Liver (tissue), 9 donors: ENCODE data around the gene RPS19BP1. TPM values are rescaled to one million over a fixed set of nuclear protein-coding genes. Genes with fewer than 3 reads are reported as not detected.
A peak's percentile ranks its signal among the peaks of the same experiment; 100 is the strongest.

ENCODE experiments used
- DNase-seq: peaks from one replicate; pipeline ENCODE4 v3.0.0-alpha.2; 2017; ENCODE audit warnings: low spot score
- H3K27ac ChIP-seq, 2 donors: one replicate each; pipeline ENCODE4 v1.7.0; 2013; ENCODE audit warnings: inconsistent platforms in 2 of 2, low read length in 2 of 2, control low read depth in 1 of 2, low read depth in 1 of 2, mild to moderate bottlenecking in 1 of 2
- H3K27me3 ChIP-seq, 4 donors: one replicate each; pipeline versions ENCODE4 v1.6.1 to v1.7.0; 2013; ENCODE audit warnings: low read length in 3 of 4, inconsistent platforms in 1 of 4, mild to moderate bottlenecking in 1 of 4, moderate library complexity in 1 of 4; ENCODE audit not compliant: control insufficient read depth in 4 of 4, insufficient read depth in 4 of 4
- H3K36me3 ChIP-seq, 4 donors: one replicate each; pipeline versions ENCODE4 v1.6.1 to v1.7.0; 2013; ENCODE audit warnings: low read length in 3 of 4, mild to moderate bottlenecking in 3 of 4, low read depth in 1 of 4, moderate library complexity in 1 of 4; ENCODE audit not compliant: control insufficient read depth in 4 of 4, insufficient read depth in 3 of 4
- H3K4me1 ChIP-seq, 4 donors: one replicate each; pipeline versions ENCODE4 v1.6.1 to v1.7.0; 2013; ENCODE audit warnings: low read length in 3 of 4, mild to moderate bottlenecking in 3 of 4, moderate library complexity in 1 of 4; ENCODE audit not compliant: control insufficient read depth in 4 of 4, insufficient read depth in 4 of 4
- H3K4me3 ChIP-seq, 3 donors: one replicate each; pipeline versions ENCODE4 v1.6.1 to v1.7.0; 2013; ENCODE audit warnings: low read length in 3 of 3, control low read depth in 1 of 3, low read depth in 1 of 3, mild to moderate bottlenecking in 1 of 3
- H3K9ac ChIP-seq, 2 donors: one replicate each; pipeline ENCODE4 v1.7.0; 2013; ENCODE audit warnings: low read length in 2 of 2, mild to moderate bottlenecking in 2 of 2, moderate library complexity in 2 of 2, control low read depth in 1 of 2, low read depth in 1 of 2
- H3K9me3 ChIP-seq, 4 donors: one replicate each; pipeline versions ENCODE4 v1.6.1 to v1.7.0; 2013; ENCODE audit warnings: low read length in 3 of 4; ENCODE audit not compliant: control insufficient read depth in 4 of 4
- ATF3 ChIP-seq: IDR thresholded peaks from 2 replicates; pipeline ENCODE4 v1.6.1; 2016; ENCODE audit warnings: antibody characterized with exemption
- CTCF ChIP-seq: fragments of 150-350 bp; IDR thresholded peaks from 2 replicates; pipeline ENCODE4 v1.5.1; 2017; ENCODE audit warnings: improper control_type of control experiment, low read depth, low read length; ENCODE audit not compliant: missing input control
- EGR1 ChIP-seq, 2 donors: IDR thresholded peaks; 2 replicates each; pipeline ENCODE4 v1.6.1; 2016 to 2018; ENCODE audit warnings: antibody characterized with exemption in 2 of 2, low read depth in 2 of 2
- FOXA2 ChIP-seq: IDR thresholded peaks from 2 replicates; pipeline ENCODE4 v1.6.1; 2016; ENCODE audit warnings: antibody characterized with exemption
- GABPA ChIP-seq, 2 donors: IDR thresholded peaks in 1 of 2; conservative IDR thresholded peaks in 1 of 2; 2 replicates each; pipeline ENCODE4 v1.6.1; 2016; ENCODE audit warnings: antibody characterized with exemption in 2 of 2, mild to moderate bottlenecking in 1 of 2, moderate library complexity in 1 of 2
- HNF4A ChIP-seq, 2 donors: conservative IDR thresholded peaks; 2 replicates each; pipeline ENCODE4 v1.6.1; 2016; ENCODE audit warnings: antibody characterized with exemption in 2 of 2, mild to moderate bottlenecking in 2 of 2
- HNF4G ChIP-seq: IDR thresholded peaks from 2 replicates; pipeline ENCODE4 v1.6.1; 2016; ENCODE audit warnings: antibody characterized with exemption
- NR2F2 ChIP-seq: IDR thresholded peaks from 2 replicates; pipeline ENCODE4 v1.6.1; 2016; ENCODE audit warnings: antibody characterized with exemption
- REST ChIP-seq: IDR thresholded peaks from 2 replicates; pipeline ENCODE4 v1.6.1; 2016; ENCODE audit warnings: antibody characterized with exemption, mild to moderate bottlenecking
- SP1 ChIP-seq: IDR thresholded peaks from 2 replicates; pipeline ENCODE4 v1.6.1; 2018; ENCODE audit warnings: antibody characterized with exemption, mild to moderate bottlenecking
- YY1 ChIP-seq: IDR thresholded peaks from 2 replicates; pipeline ENCODE4 v1.6.1; 2016; ENCODE audit warnings: antibody characterized with exemption, mild to moderate bottlenecking
- ZBTB33 ChIP-seq: IDR thresholded peaks from 2 replicates; pipeline ENCODE4 v1.6.1; 2016; ENCODE audit warnings: antibody characterized with exemption
- WGBS: extraction: QIAGEN DNeasy Blood & Tissue Kit; methylation state at CpG from one replicate; pipeline ENCODE4 v1.1.7; 2013; 5-methylcytosine and 5-hydroxymethylcytosine counted together
- polyA plus RNA-seq, 2 donors: library from polyadenylated mRNA; stranded (reverse) in 1 of 2; unstranded in 1 of 2; fragments of 200-250 nt in 1 of 2; fragments of >200 nt in 1 of 2; fragmentation: Nextera tagmentation in 1 of 2; extraction: Ambion mirVana in 1 of 2; gene quantifications; one replicate each; pipeline versions ENCODE4 v1.2.1 to v1.2.3, GENCODE V29; 2013 to 2015
- total RNA-seq, 2 donors: library from RNA; depleted of rRNA; stranded (reverse); fragments of >200 nt; gene quantifications; one replicate each; pipeline ENCODE4 v1.2.3, GENCODE V29; 2014
- donor health status: healthy.
- donor health status: healthy.
- donor health status: healthy.
- donor health status: healthy.
- donor health status: healthy.

RPS19BP1 gene
- total and polyA plus RNA-seq, 4 donors: 36.3 to 89.6 (median 63.3) TPM

GRCh38 chr22:39528080-39528661 lies 4.4 kb downstream of the RPS19BP1 start:
- no peak for DNase-seq
- Histone ChIP-seq H3K36me3 (peaks cover 3 to 14% (median 9%) of the 10 kb centered on the region in 4 donors), H3K27me3 (no peaks in the 10 kb centered on the region), H3K4me1 (peaks cover 17 to 67% (median 53%) of the 10 kb centered on the region in 4 donors), H3K9ac (no peak overlapping the region), H3K9me3 (no peaks in the 10 kb centered on the region), H3K4me3 (no peak overlapping the region), H3K27ac (peak overlapping the region in 1 of 2 donors; percentile 28)
- 71% methylated on average over 12 of the region's 12 CpGs for WGBS
- TF ChIP-seq FOXA2 (no peak), CTCF (no peak), HNF4G (no peak), REST (no peak), EGR1 (IDR thresholded peaks at IDR 0.05; ENCODE audit: low read depth in 2 of 2) (no peak), ATF3 (no peak), GABPA (IDR thresholded peaks at IDR 0.05 in 1 of 2, conservative IDR thresholded peaks at IDR 0.05 in 1 of 2) (no peak), NR2F2 (no peak), ZBTB33 (no peak)

GRCh38 chr22:39527481-39527961 lies 5.0 kb downstream of the RPS19BP1 start:
- H3K36me3 ChIP-seq: peaks cover 5 to 20% (median 16%) of the 10 kb centered on the region in 4 donors
- no peak overlapping the region for H3K4me3 ChIP-seq
- H3K9ac ChIP-seq: no peak overlapping the region
- peak; percentile 43 for DNase-seq
- peak overlapping the region; percentile 3 to 16 for H3K27ac ChIP-seq
- no peak for TF ChIP-seq REST
- peak; percentile 43 to 52 for TF ChIP-seq HNF4A (conservative IDR thresholded peaks at IDR 0.05)
- TF ChIP-seq SP1: peak; percentile 5
- TF ChIP-seq YY1: peak; percentile 11
- 37% methylated on average over 6 of the region's 6 CpGs for WGBS
- H3K4me1 ChIP-seq: peaks cover 17 to 74% (median 59%) of the 10 kb centered on the region in 4 donors
- H3K27me3 ChIP-seq: no peaks in the 10 kb centered on the region
- H3K9me3 ChIP-seq: no peaks in the 10 kb centered on the region
